OCI-LY3 (cell line): ENCODE data around the gene CADPS2.

Experiments
- EZH2phosphoT487 ChIP-seq: fragments of 200-600 bp; shearing (Covaris generic); IDR thresholded peaks from 2 replicates; pipeline ENCODE4 v1.6.1; 2018; ENCODE audit warnings: antibody characterized with exemption, mixed run types, low read depth
- TF ChIP-seq, protein P1 (sequence below): fragments of 200-600, 300-600 bp; sonication (generic); IDR thresholded peaks from 2 replicates; pipeline ENCODE4 v1.5.1; 2014; ENCODE audit warnings: antibody characterized with exemption, low read length, low read depth

- no peak for TF ChIP-seq EZH2phosphoT487
- TF ChIP-seq, protein P1, sequence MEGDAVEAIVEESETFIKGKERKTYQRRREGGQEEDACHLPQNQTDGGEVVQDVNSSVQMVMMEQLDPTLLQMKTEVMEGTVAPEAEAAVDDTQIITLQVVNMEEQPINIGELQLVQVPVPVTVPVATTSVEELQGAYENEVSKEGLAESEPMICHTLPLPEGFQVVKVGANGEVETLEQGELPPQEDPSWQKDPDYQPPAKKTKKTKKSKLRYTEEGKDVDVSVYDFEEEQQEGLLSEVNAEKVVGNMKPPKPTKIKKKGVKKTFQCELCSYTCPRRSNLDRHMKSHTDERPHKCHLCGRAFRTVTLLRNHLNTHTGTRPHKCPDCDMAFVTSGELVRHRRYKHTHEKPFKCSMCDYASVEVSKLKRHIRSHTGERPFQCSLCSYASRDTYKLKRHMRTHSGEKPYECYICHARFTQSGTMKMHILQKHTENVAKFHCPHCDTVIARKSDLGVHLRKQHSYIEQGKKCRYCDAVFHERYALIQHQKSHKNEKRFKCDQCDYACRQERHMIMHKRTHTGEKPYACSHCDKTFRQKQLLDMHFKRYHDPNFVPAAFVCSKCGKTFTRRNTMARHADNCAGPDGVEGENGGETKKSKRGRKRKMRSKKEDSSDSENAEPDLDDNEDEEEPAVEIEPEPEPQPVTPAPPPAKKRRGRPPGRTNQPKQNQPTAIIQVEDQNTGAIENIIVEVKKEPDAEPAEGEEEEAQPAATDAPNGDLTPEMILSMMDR = no peak
Measured at GRCh38 chr7:122403113-122403512, 483.1 kb downstream of the CADPS2 start.
